Measurements from ENCODE around the gene TLR4.

The TLR4 gene

DNA sequence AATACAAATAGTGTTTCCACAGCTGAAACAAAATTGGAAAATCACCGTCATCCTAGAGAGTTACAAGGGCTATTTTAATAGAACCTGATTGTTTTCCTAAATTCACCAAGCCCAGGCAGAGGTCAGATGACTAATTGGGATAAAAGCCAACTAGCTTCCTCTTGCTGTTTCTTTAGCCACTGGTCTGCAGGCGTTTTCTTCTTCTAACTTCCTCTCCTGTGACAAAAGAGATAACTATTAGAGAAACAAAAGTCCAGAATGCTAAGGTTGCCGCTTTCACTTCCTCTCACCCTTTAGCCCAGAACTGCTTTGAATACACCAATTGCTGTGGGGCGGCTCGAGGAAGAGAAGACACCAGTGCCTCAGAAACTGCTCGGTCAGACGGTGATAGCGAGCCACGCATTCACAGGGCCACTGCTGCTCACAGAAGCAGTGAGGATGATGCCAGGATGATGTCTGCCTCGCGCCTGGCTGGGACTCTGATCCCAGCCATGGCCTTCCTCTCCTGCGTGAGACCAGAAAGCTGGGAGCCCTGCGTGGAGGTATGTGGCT, at the start of gene TLR4:
TLR4 (plus strand) TSS at position 380 of the 552 bp plus-strand sequence; CDS start at position 450, 70 bp downstream.
- H3K36me3 ChIP-seq: peaks cover 0 to 30% (median 0%) of the 10 kb centered on the region in 11 experiments; a peak in 6 of 22 replicates
- H3K4me3 ChIP-seq: peak within 1 kb of the TSS in 8 of 10 experiments; percentile 30 to 73 (median 61); a peak in 14 of 20 replicates
- peak within 1 kb of the TSS; percentile 36 to 95 (median 81) for H3K27ac ChIP-seq
- no peak for TF ChIP-seq Cebpa-rat (IDR thresholded peaks at IDR 0.05)
- H3K9me3 ChIP-seq (replicated peaks in 1 of 11): peaks cover 0 to 15% (median 0%) of the 10 kb centered on the region in 11 experiments; a peak in 5 of 22 replicates
- H4K20me1 ChIP-seq: peaks cover 0 to 39% (median 0%) of the 10 kb centered on the region in 11 experiments; a peak in 6 of 22 replicates
- H3K4me2 ChIP-seq: peak within 1 kb of the TSS; percentile 50 to 97 (median 80)
- H3K4me1 ChIP-seq: peaks cover 15 to 56% (median 25%) of the 10 kb centered on the region in 10 experiments
- no peaks in the 10 kb centered on the region for H3K27me3 ChIP-seq
- peak within 1 kb of the TSS; percentile 38 to 95 (median 74); a peak in 21 of 22 replicates for H3K9ac ChIP-seq

DNA sequence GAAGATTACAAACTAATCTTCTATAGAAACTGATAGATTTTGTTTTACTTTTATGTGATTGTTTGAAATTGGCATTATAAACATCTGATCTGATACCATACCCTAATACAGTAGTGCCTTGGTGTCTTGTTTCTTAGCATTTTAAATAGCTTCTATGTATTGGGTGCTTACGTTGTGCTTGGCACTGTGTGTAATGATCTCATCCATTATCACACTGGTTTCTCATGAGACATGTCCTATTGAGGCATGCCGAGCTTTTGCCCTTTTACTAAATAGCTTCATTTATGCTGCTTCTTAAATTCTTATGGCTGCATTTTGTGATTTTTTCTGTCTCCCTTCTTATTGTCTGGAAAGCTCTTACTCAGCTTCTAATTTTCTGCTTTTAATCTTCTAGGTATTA, 48.2 kb upstream of the TLR4 start:
- Histone ChIP-seq H3K9ac (no peak overlapping the region), H3K36me3 (no peaks in the 10 kb centered on the region), H3K27me3 (no peaks in the 10 kb centered on the region), H3K4me2 (no peak overlapping the region), H3K4me3 (no peak overlapping the region), H3K9me3 (replicated peaks in 1 of 11) (no peaks in the 10 kb centered on the region), H4K20me1 (no peaks in the 10 kb centered on the region), H3K4me1 (no peaks in the 10 kb centered on the region), H3K27ac (no peak overlapping the region)
- TF ChIP-seq Cebpa-rat (IDR thresholded peaks at IDR 0.05): no peak

DNA sequence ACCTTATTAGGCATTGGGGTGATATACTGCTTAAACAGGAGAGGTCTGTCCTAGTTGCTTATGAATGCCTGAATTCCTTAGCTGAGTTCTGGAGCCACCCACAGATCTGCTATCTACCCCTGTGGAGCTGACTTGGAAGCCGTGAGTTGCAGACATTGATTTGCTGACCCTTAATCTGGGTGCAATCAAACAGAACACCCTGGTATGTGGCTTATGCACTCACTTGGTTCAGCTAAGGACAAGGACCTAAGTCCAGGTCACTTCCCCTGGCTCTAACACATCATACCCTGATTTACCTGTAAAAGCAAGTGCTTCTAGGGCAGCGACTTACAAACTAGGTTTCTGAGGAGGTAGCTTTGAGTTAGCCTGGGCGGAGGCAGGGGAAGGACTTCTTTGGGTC, 41.6 kb upstream of the TLR4 start:
- Histone ChIP-seq H3K27ac (no peak overlapping the region), H3K36me3 (no peaks in the 10 kb centered on the region), H3K4me2 (no peak overlapping the region), H3K9ac (no peak overlapping the region), H3K9me3 (replicated peaks in 1 of 11) (peaks cover 0 to 20% (median 0%) of the 10 kb centered on the region in 11 experiments; a peak in 3 of 22 replicates), H3K4me3 (no peak overlapping the region), H3K27me3 (no peaks in the 10 kb centered on the region), H3K4me1 (no peaks in the 10 kb centered on the region), H4K20me1 (no peaks in the 10 kb centered on the region)
- no peak for TF ChIP-seq Cebpa-rat (IDR thresholded peaks at IDR 0.05)

DNA sequence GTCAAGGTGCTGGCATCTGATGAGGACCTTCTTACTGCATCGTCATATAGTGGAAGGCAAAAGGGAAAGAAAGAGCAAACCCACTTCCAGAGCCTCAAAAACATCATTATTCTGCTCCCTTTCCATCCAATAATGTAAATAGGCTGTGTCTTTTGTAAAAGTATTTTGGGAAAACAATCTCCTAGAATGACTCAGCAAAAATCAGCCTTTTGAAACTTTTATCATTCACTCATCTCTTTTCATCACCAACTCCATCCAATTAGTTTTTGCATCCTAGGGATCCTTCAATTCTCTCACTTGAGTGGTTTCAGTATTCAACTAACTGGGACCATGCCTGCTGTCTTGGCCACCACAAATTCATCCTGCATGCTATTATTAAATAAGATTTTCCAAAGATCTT, 39.8 kb upstream of the TLR4 start:
- no peak overlapping the region for H3K27ac ChIP-seq
- no peaks in the 10 kb centered on the region for H3K36me3 ChIP-seq
- TF ChIP-seq Cebpa-rat (IDR thresholded peaks at IDR 0.05): no peak
- no peak overlapping the region for H3K4me3 ChIP-seq
- no peaks in the 10 kb centered on the region for H3K4me1 ChIP-seq
- no peaks in the 10 kb centered on the region for H3K27me3 ChIP-seq
- H3K4me2 ChIP-seq: no peak overlapping the region
- H3K9me3 ChIP-seq (replicated peaks in 1 of 11): peaks cover 0 to 20% (median 0%) of the 10 kb centered on the region in 11 experiments; a peak in 3 of 22 replicates
- H4K20me1 ChIP-seq: no peaks in the 10 kb centered on the region
- no peak overlapping the region for H3K9ac ChIP-seq

DNA sequence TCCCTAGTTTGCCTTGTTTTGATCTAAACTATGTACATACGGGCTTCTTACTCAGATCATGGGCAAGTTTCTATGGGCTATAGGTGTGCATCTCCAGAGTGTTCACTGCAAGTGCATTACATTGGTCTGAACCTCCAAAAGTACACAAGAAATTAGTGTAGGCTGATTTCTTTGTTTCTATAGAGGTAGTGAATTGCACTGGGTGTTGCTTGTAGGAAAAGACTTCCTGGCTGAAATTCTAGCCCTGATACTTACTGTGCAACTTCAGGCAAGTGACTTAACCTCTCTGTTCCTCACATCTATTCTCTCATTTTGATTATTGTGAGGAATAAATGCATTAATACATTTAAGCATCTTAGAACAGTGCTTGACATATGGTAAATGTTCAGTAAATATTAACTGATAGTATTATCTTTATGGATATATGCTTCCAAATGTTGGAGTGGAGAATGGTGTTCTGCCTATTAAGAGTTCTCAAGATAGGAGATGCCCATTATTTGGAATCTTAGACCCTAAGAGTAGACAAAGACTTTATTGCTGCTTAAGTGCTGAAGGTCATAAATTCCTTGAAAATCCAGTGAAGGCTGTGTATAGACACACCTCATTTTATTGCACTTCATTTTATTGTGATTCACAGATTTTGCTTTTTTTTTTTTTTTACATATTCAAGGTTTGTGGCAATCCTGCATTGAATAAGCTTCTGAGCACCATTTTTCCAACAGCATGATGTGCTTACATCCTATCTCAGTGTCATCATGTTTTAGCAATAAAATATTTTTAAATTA, 38.4 kb upstream of the TLR4 start:
- Histone ChIP-seq H3K9me3 (replicated peaks in 1 of 11) (peaks cover 0 to 20% (median 0%) of the 10 kb centered on the region in 11 experiments; a peak in 3 of 22 replicates), H4K20me1 (no peaks in the 10 kb centered on the region), H3K36me3 (no peaks in the 10 kb centered on the region), H3K4me1 (no peaks in the 10 kb centered on the region), H3K4me3 (no peak overlapping the region), H3K9ac (no peak overlapping the region), H3K4me2 (no peak overlapping the region), H3K27ac (no peak overlapping the region), H3K27me3 (no peaks in the 10 kb centered on the region)
- TF ChIP-seq Cebpa-rat (IDR thresholded peaks at IDR 0.05): no peak

DNA sequence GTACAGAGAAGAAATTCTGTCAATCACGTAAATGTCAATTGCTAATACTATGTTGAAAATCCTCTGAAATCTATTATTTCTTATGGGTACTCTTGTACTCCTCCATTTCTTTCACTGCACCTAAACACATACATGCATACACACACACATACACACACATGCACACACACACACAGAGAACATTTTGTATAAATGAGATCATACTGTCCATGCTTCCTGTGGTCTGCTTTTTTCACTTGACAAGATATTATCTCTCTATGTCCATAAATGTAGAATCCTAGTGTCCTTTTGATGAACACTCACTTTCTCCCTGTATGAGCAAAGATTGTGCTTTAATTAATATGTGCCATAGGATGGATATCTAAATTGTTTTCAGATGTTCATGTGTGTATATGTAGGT, 32.7 kb upstream of the TLR4 start:
- Histone ChIP-seq H3K4me3 (no peak overlapping the region), H3K27me3 (no peaks in the 10 kb centered on the region), H3K27ac (no peak overlapping the region), H3K4me1 (no peaks in the 10 kb centered on the region), H3K9ac (no peak overlapping the region), H3K36me3 (no peaks in the 10 kb centered on the region), H4K20me1 (no peaks in the 10 kb centered on the region), H3K9me3 (replicated peaks in 1 of 11) (peaks cover 0 to 12% (median 7%) of the 10 kb centered on the region in 11 experiments; a peak in 12 of 22 replicates), H3K4me2 (no peak overlapping the region)
- no peak for TF ChIP-seq Cebpa-rat (IDR thresholded peaks at IDR 0.05)

DNA sequence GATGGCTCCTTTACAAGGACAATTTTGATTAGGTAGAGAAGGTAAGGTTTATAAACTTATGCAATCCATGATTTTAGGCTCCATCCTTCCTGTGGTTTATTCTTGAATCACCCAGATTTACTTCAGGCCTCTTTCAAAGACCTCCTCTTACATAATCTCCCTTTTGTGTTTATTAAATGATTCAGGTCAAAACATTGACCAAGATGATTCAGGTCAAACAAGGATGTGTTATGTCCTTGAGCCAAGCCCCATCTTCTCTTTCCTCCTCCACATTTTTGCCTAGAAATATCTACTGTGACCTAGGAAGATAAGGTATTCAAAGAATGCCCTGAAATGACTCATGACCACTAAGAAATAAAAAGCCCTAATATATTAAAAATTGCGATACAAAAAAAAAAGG, 31.8 kb upstream of the TLR4 start:
- H3K9me3 ChIP-seq (replicated peaks in 1 of 11): peaks cover 0 to 12% (median 7%) of the 10 kb centered on the region in 11 experiments; a peak in 12 of 22 replicates
- no peaks in the 10 kb centered on the region for H3K36me3 ChIP-seq
- peaks cover 0 to 3% (median 1%) of the 10 kb centered on the region in 10 experiments; a peak in 11 of 20 replicates for H3K4me1 ChIP-seq
- no peak for TF ChIP-seq Cebpa-rat (IDR thresholded peaks at IDR 0.05)
- no peak overlapping the region for H3K4me3 ChIP-seq
- H4K20me1 ChIP-seq: no peaks in the 10 kb centered on the region
- no peak overlapping the region for H3K9ac ChIP-seq
- H3K27ac ChIP-seq: no peak overlapping the region
- no peak overlapping the region for H3K4me2 ChIP-seq
- no peaks in the 10 kb centered on the region for H3K27me3 ChIP-seq

DNA sequence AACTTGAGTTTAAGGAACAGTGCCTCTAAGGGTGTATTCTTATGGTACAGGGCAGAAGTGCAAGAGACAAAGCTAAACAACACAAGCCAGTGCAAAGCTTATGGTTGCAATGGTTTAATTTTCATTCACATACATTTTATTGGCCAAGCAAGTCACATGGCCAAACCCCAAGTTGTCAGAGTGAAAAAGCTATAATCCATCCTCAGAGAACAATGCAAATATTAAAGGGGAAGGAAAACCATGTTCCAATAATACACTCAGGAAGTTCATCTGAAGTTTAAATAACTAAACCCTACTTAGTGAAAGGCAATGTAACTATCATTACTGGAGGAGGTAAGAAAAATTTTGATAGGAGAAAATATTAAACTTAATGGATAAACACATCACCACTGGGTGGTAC, 26.6 kb upstream of the TLR4 start:
- H4K20me1 ChIP-seq: no peaks in the 10 kb centered on the region
- no peak overlapping the region for H3K27ac ChIP-seq
- H3K9me3 ChIP-seq (replicated peaks in 1 of 11): peaks cover 0 to 12% (median 7%) of the 10 kb centered on the region in 11 experiments; a peak in 12 of 22 replicates
- H3K4me3 ChIP-seq: no peak overlapping the region
- H3K4me2 ChIP-seq: peak overlapping the region; percentile 24 to 62 (median 29); a peak in 13 of 22 replicates
- TF ChIP-seq Cebpa-rat (IDR thresholded peaks at IDR 0.05): no peak
- H3K9ac ChIP-seq: no peak overlapping the region
- no peaks in the 10 kb centered on the region for H3K27me3 ChIP-seq
- H3K4me1 ChIP-seq: peaks cover 0 to 19% (median 5%) of the 10 kb centered on the region in 10 experiments; a peak in 11 of 20 replicates
- no peaks in the 10 kb centered on the region for H3K36me3 ChIP-seq

DNA sequence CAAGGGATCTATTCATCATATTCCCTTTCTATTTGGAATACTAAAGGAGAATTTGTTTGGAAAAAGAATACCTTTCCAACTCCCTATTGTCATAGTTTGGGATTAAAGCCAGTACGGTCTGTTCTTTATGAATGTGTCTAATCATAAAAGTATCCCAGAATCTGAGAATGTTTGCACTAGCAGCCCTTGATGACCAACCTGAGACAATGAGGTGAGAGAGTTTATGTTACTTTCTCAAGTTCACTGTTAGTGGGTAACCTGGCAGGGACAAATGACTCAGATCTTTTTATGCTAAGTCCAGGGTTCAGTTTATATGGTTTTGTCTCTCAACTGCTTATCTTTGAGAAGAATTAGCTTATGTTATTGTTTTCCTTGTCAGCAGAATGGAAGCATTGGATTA, 25.3 kb upstream of the TLR4 start:
- H3K9ac ChIP-seq: no peak overlapping the region
- no peak overlapping the region for H3K4me2 ChIP-seq
- peaks cover 0 to 12% (median 7%) of the 10 kb centered on the region in 11 experiments; a peak in 12 of 22 replicates for H3K9me3 ChIP-seq (replicated peaks in 1 of 11)
- no peak overlapping the region for H3K4me3 ChIP-seq
- no peak for TF ChIP-seq Cebpa-rat (IDR thresholded peaks at IDR 0.05)
- no peaks in the 10 kb centered on the region for H3K36me3 ChIP-seq
- peaks cover 0 to 19% (median 5%) of the 10 kb centered on the region in 10 experiments; a peak in 11 of 20 replicates for H3K4me1 ChIP-seq
- no peak overlapping the region for H3K27ac ChIP-seq
- no peaks in the 10 kb centered on the region for H3K27me3 ChIP-seq
- no peaks in the 10 kb centered on the region for H4K20me1 ChIP-seq
